GM12865 (cell line): ENCODE measurements around the gene HLCS.
"Not testable (repeated sequence)": the region's sequence is repeated elsewhere in the genome, so short reads cannot be mapped to it uniquely, and the experiment has no call there.

Experiments
- DNase-seq: peaks from one replicate; pipeline ENCODE4 v3.0.0; 2010; ENCODE audit warnings: low read depth
- H3K4me3 ChIP-seq: 2 replicates; pipeline ENCODE4 v1.5.1; 2011; ENCODE audit warnings: mild to moderate bottlenecking, low read depth, low read length, control low read depth
- TF ChIP-seq, protein P1 (sequence below): IDR thresholded peaks from 2 replicates; pipeline ENCODE4 v1.5.1; 2011; ENCODE audit warnings: low read length, control low read depth, low read depth, inconsistent platforms; ENCODE audit not compliant: insufficient read depth; ENCODE audit errors: missing control alignments

The HLCS gene

DNA sequence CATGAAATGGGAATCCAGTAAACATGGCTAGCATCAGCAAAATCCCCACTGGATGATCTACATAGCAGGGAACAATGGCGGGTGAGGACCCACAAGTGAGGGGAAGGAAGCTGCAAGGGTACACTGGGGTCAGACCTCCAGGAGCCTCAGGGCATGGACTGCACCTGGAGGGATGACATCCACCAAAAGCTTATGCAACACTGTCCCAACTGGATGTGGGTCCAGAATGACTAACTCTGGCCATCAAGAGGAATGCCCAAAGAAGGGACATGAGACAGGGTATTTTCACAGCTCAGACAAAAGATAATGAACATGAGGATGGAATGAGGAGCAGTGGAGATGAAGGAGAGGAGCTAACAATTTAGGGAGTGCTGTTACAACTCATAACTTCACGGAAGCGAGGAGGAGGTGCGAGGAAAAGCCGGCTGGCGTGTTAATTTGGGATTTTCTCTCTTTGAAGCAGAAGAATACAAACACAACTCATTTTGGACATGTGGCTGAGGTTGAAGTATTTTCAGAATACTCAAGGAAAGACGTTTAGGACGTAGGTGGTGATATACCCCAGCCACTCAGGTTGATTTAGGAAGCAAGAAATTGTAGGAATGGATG, 5.7 kb downstream of the HLCS start:
- TF ChIP-seq, protein P1, sequence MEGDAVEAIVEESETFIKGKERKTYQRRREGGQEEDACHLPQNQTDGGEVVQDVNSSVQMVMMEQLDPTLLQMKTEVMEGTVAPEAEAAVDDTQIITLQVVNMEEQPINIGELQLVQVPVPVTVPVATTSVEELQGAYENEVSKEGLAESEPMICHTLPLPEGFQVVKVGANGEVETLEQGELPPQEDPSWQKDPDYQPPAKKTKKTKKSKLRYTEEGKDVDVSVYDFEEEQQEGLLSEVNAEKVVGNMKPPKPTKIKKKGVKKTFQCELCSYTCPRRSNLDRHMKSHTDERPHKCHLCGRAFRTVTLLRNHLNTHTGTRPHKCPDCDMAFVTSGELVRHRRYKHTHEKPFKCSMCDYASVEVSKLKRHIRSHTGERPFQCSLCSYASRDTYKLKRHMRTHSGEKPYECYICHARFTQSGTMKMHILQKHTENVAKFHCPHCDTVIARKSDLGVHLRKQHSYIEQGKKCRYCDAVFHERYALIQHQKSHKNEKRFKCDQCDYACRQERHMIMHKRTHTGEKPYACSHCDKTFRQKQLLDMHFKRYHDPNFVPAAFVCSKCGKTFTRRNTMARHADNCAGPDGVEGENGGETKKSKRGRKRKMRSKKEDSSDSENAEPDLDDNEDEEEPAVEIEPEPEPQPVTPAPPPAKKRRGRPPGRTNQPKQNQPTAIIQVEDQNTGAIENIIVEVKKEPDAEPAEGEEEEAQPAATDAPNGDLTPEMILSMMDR = no peak
- H3K4me3 ChIP-seq = no peak overlapping the region
- no peak for DNase-seq

DNA sequence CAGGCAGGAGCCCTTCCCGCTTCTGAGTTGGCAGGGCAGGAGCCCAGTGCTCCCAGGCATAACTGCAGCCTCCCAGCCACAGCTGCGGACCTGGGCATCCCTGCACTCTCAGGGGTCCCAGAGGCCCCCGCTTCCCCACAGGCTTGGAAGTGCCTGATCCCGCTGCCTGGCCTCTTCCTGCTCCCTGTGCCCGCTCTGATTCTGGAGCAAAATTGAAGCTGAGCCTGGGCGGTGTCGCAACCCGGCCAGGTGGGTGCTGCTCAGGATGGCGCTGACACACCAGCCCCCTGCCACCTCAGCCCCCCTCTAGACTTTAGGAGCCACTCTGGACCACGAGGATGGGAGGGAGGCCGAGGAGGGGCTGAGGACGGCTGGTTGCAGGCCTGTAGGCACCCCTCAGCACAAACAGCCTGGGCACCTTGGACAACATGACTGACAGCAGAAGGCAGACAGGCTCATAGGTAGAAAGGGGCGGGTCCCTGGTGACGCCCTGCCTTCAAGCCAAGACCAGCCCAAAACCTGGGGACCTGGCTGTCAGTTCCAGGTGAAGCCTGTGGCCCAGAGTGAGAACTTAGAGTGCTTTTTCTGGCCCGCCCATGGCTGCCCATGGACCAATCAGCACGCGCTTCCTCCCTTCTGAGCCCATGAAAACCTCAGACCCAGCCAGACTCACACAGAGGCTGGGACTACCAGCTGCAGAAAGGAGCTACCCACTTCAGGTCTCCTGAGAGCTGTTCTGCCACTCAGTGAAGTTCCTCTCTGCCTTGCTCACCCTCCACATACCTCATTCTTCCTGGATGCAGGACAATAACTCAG, 7.2 kb downstream of the HLCS start:
- TF ChIP-seq, protein P1 = no peak
- peak; percentile 19 for DNase-seq
- no peak overlapping the region for H3K4me3 ChIP-seq

DNA sequence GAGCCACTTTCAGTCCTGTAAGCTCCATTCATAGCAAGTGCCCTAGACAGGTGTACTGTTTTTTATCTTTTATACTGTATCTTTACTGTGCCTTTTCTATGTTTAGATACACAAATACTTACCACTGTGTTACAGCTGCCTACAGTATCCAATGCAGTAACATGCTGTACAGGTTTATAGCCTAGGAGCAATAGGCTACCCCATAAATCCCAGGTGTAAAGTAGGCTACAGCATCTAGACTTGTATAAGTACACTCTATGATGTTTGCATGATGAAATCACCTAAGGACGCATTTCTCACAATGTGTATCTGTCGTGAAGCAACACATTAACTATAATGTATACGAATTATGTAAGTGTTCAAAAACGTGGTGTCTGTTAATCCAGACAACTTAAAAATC, 10.7 kb downstream of the HLCS start:
- no peak for DNase-seq
- TF ChIP-seq, protein P1 = no peak
- no peak overlapping the region for H3K4me3 ChIP-seq

DNA sequence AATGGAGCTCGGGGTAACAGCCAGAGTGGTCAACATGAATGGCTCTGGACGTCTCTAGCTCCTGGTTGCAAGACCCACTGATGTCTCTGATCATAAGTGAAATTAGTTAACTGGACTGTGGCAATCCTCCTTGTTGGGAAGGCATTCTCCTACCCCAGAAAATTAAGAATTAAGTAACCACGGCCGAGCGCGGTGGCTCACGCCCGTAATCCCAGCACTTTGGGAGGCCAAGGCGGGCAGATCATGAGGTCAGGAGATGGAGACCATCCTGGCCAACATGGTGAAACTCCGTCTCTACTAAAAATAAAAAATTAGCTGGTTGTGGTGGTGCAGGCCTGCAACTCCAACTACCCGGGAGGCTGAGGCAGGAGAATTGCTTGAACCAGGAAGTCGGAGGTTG, 14.1 kb downstream of the HLCS start:
- H3K4me3 ChIP-seq, DNase-seq: not testable (repeated sequence)

DNA sequence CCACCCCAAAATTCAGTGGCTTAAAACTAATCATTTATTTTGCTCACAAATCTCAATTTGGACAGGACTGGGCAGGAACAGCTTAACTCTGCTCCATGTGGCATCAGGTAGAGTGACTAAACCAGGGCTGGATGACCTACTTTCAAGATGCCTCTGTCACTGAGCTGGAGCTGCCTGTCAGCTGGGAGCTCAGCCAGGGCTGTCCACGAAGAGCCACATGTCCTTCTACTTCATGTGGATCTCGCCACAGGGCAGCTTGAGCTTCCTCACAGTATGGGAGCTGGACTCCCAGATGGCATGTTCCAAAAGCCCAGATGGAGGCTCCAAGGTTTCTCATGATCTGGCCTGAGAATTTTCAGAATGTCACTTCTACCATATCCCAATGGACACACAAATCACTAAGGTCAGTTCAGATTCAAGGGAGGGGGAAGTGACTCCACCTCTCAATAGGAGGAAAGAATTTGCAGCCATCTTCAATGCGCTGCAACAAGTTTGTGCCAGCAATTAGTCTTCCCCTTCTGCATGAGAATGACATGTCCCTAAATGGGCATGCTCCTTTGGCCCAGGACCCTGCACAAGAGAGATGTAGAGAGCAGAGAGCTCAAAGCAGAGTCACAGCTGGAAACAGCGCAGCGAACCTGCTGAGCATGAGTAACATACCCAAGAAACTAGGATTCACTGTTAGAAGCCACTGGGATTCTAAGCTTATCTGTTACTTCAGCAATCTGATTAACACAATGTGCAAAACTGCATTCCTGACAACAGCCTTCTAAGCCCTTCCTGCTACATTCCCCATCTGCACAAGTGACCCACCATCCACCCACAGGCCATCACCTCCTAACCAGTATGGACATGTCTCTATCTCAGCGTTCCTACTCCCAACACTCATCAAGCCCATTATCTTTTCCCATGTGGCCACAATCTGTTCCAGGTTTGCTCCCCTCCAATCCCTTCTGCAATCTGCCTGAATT, 17.0 kb downstream of the HLCS start:
- DNase-seq = no peak
- TF ChIP-seq, protein P1 = no peak

DNA sequence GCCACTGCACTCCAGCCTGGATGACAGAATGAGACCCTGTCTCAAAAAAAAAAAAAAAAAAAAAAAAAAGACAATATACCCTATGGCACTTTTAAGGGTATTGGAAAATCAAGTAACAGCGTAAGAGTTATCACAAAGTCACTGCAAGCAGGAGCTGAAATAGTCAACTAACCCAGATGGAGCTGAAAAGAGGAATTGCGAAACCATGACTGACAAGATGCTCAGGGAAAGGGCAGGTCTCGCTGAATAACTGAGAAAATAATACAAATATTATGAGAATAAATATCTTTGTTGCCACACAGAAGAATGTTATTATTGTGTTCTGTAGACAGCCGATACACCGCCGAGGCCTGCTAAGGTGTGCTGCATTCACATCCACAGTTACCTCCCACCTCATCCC, 17.8 kb downstream of the HLCS start:
- DNase-seq = no peak

More for the DNA sequence above, 17.0 kb downstream of the HLCS start:
- no peak overlapping the region for H3K4me3 ChIP-seq

More for the DNA sequence above, 17.8 kb downstream of the HLCS start:
- H3K4me3 ChIP-seq = no peak overlapping the region
- TF ChIP-seq, protein P1 = no peak
